GM12875 (cell line): ENCODE data around the gene HS2ST1.

Experiments used
- H3K4me3 ChIP-seq: one replicate; pipeline ENCODE4 v1.5.1; 2011; ENCODE audit warnings: low read depth, low read length, control low read depth
- TF ChIP-seq, protein P1 (sequence below): IDR thresholded peaks from 2 replicates; pipeline ENCODE4 v1.5.1; 2011; ENCODE audit warnings: low read depth, mild to moderate bottlenecking, control low read depth, inconsistent platforms, low read length, moderate library complexity, borderline replicate concordance; ENCODE audit not compliant: insufficient read depth

Gene HS2ST1

DNA sequence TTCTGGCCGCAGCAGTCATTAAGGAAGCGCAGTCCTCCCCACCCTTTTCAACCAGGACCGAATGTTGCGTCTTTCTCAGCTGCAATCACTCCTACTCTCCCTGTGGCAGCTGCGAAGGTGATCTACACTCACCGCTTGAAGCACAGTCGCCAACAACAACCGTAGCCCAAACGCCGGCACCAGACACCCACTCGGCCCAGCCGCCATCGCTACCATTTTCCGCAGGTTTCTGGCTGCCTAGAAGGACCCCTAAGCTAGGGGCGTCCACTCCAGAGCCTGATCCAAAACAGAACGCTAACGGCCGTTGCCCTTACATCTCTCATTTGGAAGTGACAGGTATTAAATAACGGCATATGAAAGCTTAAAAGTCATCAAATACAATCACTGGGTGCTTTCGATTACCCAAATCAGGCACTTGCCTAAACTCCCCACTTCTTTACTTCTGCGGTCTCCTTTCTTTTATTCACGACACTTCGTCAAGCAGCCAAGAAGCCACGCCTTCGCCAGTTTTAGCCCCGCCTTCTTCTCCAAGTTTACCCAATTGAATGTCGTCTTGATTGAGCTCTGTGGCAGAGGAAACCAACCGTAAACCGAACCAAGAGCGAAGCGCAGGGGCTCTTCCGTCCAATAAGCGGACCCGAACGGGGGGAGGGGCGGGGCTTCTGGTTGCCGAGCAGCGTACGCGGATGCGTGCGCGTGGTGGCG, 387 bp upstream of the HS2ST1 start, which contains the start of gene SELENOF:
Gene SELENOF (minus strand): TSS at position 231 of the 705 bp plus-strand sequence. CDS start 15 bp downstream, at position 216.
- TF ChIP-seq, protein P1, sequence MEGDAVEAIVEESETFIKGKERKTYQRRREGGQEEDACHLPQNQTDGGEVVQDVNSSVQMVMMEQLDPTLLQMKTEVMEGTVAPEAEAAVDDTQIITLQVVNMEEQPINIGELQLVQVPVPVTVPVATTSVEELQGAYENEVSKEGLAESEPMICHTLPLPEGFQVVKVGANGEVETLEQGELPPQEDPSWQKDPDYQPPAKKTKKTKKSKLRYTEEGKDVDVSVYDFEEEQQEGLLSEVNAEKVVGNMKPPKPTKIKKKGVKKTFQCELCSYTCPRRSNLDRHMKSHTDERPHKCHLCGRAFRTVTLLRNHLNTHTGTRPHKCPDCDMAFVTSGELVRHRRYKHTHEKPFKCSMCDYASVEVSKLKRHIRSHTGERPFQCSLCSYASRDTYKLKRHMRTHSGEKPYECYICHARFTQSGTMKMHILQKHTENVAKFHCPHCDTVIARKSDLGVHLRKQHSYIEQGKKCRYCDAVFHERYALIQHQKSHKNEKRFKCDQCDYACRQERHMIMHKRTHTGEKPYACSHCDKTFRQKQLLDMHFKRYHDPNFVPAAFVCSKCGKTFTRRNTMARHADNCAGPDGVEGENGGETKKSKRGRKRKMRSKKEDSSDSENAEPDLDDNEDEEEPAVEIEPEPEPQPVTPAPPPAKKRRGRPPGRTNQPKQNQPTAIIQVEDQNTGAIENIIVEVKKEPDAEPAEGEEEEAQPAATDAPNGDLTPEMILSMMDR = no peak

DNA sequence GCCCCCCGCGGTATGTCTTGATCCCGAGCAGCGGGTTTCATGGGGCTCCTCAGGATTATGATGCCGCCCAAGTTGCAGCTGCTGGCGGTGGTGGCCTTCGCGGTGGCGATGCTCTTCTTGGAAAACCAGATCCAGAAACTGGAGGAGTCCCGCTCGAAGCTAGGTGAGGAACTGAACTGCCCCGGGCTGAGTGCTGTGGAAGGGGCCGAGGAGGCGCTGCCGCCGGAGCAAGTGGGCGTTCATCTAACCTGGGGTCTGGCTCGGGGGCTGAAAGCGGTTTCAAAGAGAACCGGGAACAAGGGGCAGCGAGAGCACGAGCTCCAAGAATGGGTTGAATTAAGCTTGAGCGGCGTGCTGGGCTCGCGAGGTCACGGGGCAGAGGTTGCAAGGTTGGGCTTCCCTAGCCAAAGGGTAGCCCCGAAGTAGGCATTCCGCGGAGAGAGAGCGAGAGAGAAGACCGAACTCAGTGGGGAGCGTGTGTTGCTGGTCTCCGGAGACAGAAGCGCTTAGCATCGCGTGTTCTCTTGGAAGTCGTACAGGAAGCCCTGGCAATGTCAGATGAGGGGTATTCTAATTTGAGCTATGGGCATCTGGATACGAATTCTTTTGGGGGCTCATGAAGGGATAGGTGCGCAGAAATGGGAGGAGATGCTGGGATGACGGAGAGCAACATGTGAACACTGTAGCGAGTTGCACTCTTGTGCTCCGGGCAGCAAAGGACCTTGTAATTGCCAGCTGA, 732 bp downstream of the HS2ST1 start:
- H3K4me3 ChIP-seq = peak overlapping the region; percentile 94
- TF ChIP-seq, protein P1 = no peak

More for the DNA sequence above, 387 bp upstream of the HS2ST1 start, which contains the start of gene SELENOF:
- peak within 1 kb of the TSS; percentile 94 for H3K4me3 ChIP-seq

DNA sequence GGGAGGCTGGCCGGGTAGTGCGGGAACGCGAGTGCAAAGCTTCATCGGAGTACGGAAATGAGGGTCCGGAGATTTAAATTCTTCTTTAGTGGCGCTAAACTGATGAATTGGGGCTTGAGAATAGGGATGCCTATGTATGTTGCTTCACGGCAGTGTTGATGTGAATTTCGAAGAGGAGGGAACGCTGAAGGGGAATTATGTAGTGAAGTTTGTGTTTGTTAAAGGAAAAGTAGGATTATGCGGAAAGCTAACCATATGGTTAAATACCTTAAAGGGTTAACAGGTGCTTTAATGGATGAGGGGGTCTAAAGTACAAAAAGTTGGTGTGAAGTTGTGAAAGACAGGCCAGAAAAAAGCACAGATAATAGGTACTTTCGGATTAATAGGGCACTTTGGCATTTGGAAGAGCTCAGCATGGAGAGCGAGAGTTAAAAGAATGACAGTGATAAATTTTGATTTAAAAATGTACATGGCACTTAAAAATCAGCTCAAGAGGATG, 1.4 kb downstream of the HS2ST1 start:
- TF ChIP-seq, protein P1 = no peak
- H3K4me3 ChIP-seq = peak overlapping the region; percentile 94

GRCh38 chr1:86916752-86917151, 2.3 kb downstream of the HS2ST1 start:
- TF ChIP-seq, protein P1 = no peak
- no peak overlapping the region for H3K4me3 ChIP-seq

DNA sequence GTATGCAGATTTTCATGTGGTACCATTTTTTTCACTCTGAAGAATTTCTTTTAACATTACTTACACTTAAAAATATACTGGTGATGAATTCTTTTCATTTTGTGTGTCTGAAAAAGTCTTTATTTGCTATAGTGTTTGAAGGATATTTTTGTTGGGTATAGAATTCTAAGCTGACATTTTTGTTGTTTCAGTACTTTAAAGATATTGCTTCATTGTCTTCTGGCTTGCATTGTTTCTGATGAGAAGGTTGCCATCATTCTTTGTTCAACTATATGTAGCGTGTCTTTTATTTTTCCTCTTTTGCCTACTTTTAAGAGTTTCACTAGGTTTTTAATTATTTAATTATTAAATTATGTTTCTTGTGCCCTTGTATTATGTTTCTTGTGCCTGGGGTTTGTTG, 8.0 kb downstream of the HS2ST1 start:
- TF ChIP-seq, protein P1 = no peak
- no peak overlapping the region for H3K4me3 ChIP-seq

- H3K4me3 ChIP-seq = no peak overlapping the region
- TF ChIP-seq, protein P1 = no peak
These were observed 10.0 kb downstream of the HS2ST1 start for GRCh38 chr1:86924324-86924960.
